MM.1S (cell line): Measurements from ENCODE around the gene UBE2L6.

Source experiments
- DNase-seq: peaks from one replicate; pipeline ENCODE4 v3.0.0-alpha.2; 2015
- H2AFZ ChIP-seq: fragments of 300-600 bp; sonication (generic); 2 replicates; pipeline ENCODE4 v1.6.0; 2016; ENCODE audit warnings: antibody characterized with exemption, low read length
- H3F3A ChIP-seq: fragments of 300-600 bp; sonication (generic); 2 replicates; pipeline ENCODE4 v1.6.1; 2016; ENCODE audit warnings: mild to moderate bottlenecking, antibody characterized with exemption, low read length, moderate library complexity, mixed read lengths; ENCODE audit not compliant: insufficient read depth
- H3K27ac ChIP-seq: fragments of 300-600 bp; sonication (generic); 2 replicates; pipeline ENCODE4 v1.5.1; 2016; ENCODE audit warnings: mild to moderate bottlenecking, low read length
- H3K27me3 ChIP-seq: fragments of 300-600 bp; sonication (generic); replicated peaks from 2 replicates; pipeline ENCODE4 v1.6.0; 2016; ENCODE audit warnings: low read length; ENCODE audit not compliant: insufficient read depth
- H3K36me3 ChIP-seq: fragments of 300-600 bp; sonication (generic); replicated peaks from 2 replicates; pipeline ENCODE4 v1.6.1; 2016; ENCODE audit warnings: mild to moderate bottlenecking, low read length, mixed read lengths; ENCODE audit not compliant: insufficient read depth
- H3K4me1 ChIP-seq: fragments of 300-600 bp; sonication (generic); 2 replicates; pipeline ENCODE4 v1.6.1; 2016; ENCODE audit warnings: low read length, mixed read lengths
- H3K4me2 ChIP-seq: fragments of 300-600 bp; sonication (generic); 2 replicates; pipeline ENCODE4 v1.6.0; 2016; ENCODE audit warnings: low read depth, low read length
- H3K4me3 ChIP-seq: fragments of 300-600 bp; sonication (generic); 2 replicates; pipeline ENCODE4 v1.5.1; 2016; ENCODE audit warnings: low read length, mixed read lengths
- H3K79me2 ChIP-seq: fragments of 300-600 bp; sonication (generic); 2 replicates; pipeline ENCODE4 v1.6.1; 2016; ENCODE audit warnings: mixed run types, low read length, mixed read lengths
- H3K9ac ChIP-seq: fragments of 300-600 bp; sonication (generic); 2 replicates; pipeline ENCODE4 v1.6.1; 2016; ENCODE audit warnings: low read length, mixed read lengths
- H3K9me2 ChIP-seq: fragments of 300-600 bp; sonication (generic); replicated peaks from 2 replicates; pipeline ENCODE4 v1.6.1; 2016; ENCODE audit warnings: mild to moderate bottlenecking, low read length, mixed read lengths; ENCODE audit not compliant: insufficient read depth
- H3K9me3 ChIP-seq: fragments of 300-600 bp; sonication (generic); replicated peaks from 2 replicates; pipeline ENCODE4 v1.6.1; 2016; ENCODE audit warnings: mild to moderate bottlenecking, low read length, mixed read lengths; ENCODE audit not compliant: insufficient read depth
- H4K20me1 ChIP-seq: fragments of 300-600 bp; sonication (generic); 2 replicates; pipeline ENCODE4 v1.6.1; 2016; ENCODE audit warnings: mild to moderate bottlenecking, low read length, moderate library complexity, mixed read lengths; ENCODE audit not compliant: insufficient read depth
- EZH2 ChIP-seq: fragments of 300-600 bp; sonication (generic); optimal IDR thresholded peaks from 2 replicates; pipeline ENCODE3; 2017; ENCODE audit warnings: low read depth, mild to moderate bottlenecking, antibody characterized with exemption, low read length, mixed read lengths
- EZH2phosphoT487 ChIP-seq: fragments of 300-600 bp; sonication (generic); IDR thresholded peaks from 2 replicates; pipeline ENCODE4 v1.6.1; 2018; ENCODE audit warnings: antibody characterized with exemption, low read length
- TF ChIP-seq, protein P1 (sequence below): fragments of 300-600 bp; sonication (generic); IDR thresholded peaks from 2 replicates; pipeline ENCODE4 v1.5.1; 2016; ENCODE audit warnings: antibody characterized with exemption, low read length, mixed read lengths

Gene UBE2L6

GRCh38 chr11:57614234-57614772, 46.8 kb upstream of the UBE2L6 start:
- Histone ChIP-seq H4K20me1 (no peaks in the 10 kb centered on the region), H3K36me3 (no peaks in the 10 kb centered on the region), H3K9me3 (no peaks in the 10 kb centered on the region), H3K4me2 (no peak overlapping the region), H3K27ac (no peak overlapping the region), H3K79me2 (no peaks in the 10 kb centered on the region), H3K4me3 (no peak overlapping the region), H3F3A (no peaks in the 10 kb centered on the region), H2AFZ (no peak overlapping the region), H3K9ac (no peak overlapping the region), H3K9me2 (no peaks in the 10 kb centered on the region), H3K4me1 (no peaks in the 10 kb centered on the region), H3K27me3 (no peaks in the 10 kb centered on the region)
- DNase-seq: no peak
- no peak for TF ChIP-seq EZH2phosphoT487
- TF ChIP-seq EZH2: no peak
- TF ChIP-seq, protein P1, sequence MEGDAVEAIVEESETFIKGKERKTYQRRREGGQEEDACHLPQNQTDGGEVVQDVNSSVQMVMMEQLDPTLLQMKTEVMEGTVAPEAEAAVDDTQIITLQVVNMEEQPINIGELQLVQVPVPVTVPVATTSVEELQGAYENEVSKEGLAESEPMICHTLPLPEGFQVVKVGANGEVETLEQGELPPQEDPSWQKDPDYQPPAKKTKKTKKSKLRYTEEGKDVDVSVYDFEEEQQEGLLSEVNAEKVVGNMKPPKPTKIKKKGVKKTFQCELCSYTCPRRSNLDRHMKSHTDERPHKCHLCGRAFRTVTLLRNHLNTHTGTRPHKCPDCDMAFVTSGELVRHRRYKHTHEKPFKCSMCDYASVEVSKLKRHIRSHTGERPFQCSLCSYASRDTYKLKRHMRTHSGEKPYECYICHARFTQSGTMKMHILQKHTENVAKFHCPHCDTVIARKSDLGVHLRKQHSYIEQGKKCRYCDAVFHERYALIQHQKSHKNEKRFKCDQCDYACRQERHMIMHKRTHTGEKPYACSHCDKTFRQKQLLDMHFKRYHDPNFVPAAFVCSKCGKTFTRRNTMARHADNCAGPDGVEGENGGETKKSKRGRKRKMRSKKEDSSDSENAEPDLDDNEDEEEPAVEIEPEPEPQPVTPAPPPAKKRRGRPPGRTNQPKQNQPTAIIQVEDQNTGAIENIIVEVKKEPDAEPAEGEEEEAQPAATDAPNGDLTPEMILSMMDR: no peak

- no peaks in the 10 kb centered on the region for H3K36me3 ChIP-seq
Measured at GRCh38 chr11:57610170-57610569, 42.7 kb upstream of the UBE2L6 start.

DNA sequence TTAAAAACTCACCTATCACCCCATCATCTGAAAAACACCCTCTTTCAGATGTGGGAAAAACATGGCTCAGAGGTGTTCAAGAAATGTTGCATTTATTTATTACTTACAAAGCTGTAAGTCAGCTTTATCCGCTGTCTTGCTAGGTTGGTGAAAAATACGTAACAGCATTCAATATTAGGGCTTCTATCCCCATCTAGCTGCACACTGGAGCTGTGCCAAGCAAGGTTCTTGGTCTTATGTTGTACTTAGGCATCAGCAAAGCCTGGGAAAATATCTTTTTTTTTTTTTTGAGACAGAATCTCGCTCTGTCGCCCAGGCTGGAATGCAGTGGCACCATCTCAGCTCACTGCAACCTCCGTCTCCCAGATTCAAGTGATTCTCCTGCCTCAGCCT, 37.6 kb upstream of the UBE2L6 start:
- Histone ChIP-seq H3K27ac (no peak overlapping the region), H3K36me3 (no peaks in the 10 kb centered on the region), H3K9me3 (no peaks in the 10 kb centered on the region), H3K79me2 (no peaks in the 10 kb centered on the region), H3K4me3 (no peak overlapping the region), H3K27me3 (no peaks in the 10 kb centered on the region), H3K9ac (no peak overlapping the region), H2AFZ (no peak overlapping the region), H4K20me1 (no peaks in the 10 kb centered on the region), H3K4me1 (no peaks in the 10 kb centered on the region), H3F3A (no peaks in the 10 kb centered on the region), H3K9me2 (no peaks in the 10 kb centered on the region), H3K4me2 (no peak overlapping the region)
- no peak for TF ChIP-seq EZH2phosphoT487
- no peak for TF ChIP-seq EZH2
- TF ChIP-seq, protein P1: no peak
- no peak for DNase-seq

More at GRCh38 chr11:57610170-57610569, 42.7 kb upstream of the UBE2L6 start:
- no peak for DNase-seq
- no peak overlapping the region for H2AFZ ChIP-seq
- H3K9me3 ChIP-seq: no peaks in the 10 kb centered on the region
- H3K27me3 ChIP-seq: no peaks in the 10 kb centered on the region
- H3K9me2 ChIP-seq: no peaks in the 10 kb centered on the region
- no peak overlapping the region for H3K9ac ChIP-seq
- H3K79me2 ChIP-seq: no peaks in the 10 kb centered on the region
- no peak overlapping the region for H3K27ac ChIP-seq
- H3F3A ChIP-seq: no peaks in the 10 kb centered on the region
- no peak for TF ChIP-seq EZH2
- TF ChIP-seq EZH2phosphoT487: no peak
- TF ChIP-seq, protein P1: no peak
- H3K4me3 ChIP-seq: no peak overlapping the region
- H3K4me1 ChIP-seq: no peaks in the 10 kb centered on the region
- H3K4me2 ChIP-seq: no peak overlapping the region
- no peaks in the 10 kb centered on the region for H4K20me1 ChIP-seq
